HEK293 (cell line): Measurements from ENCODE around the gene ALOX15B.
A peak's percentile ranks its signal among the peaks of the same experiment; 100 is the strongest.

Source experiments
- CTCF ChIA-PET: fragments of 350-600 bp; formaldehyde crosslinking; extraction: SDS; loops from one replicate; lab custom pipeline; 2021; ENCODE audit warnings: antibody characterized with exemption; lab: Yijun Ruan, JAX
- POLR2A ChIA-PET: fragments of 300-600 bp; formaldehyde crosslinking; extraction: SDS; loops from one replicate; lab custom pipeline; 2020; ENCODE audit warnings: antibody characterized with exemption, inconsistent platforms; lab: Yijun Ruan, JAX
- H3K27ac ChIP-seq: fragments of 200-500 bp; sonication (Bioruptor generic); 2 replicates; pipeline ENCODE4 v1.5.1; 2014; ENCODE audit warnings: low read depth, low read length, control low read depth, inconsistent platforms; ENCODE audit errors: extremely low read depth
- H3K36me3 ChIP-seq, 2 experiments: fragments of 200-500 bp in 1 of 2; sonication (Bioruptor generic) in 1 of 2; 1 replicate in 1 of 2; 2 replicates in 1 of 2; pipeline ENCODE4 v1.5.1; 2014 to 2017; ENCODE audit warnings: inconsistent platforms in 2 of 2, low read length in 2 of 2; ENCODE audit not compliant: control insufficient read depth in 2 of 2, insufficient read depth in 1 of 2
- H3K4me1 ChIP-seq: fragments of 200-500 bp; sonication (Bioruptor generic); 2 replicates; pipeline ENCODE4 v1.5.1; 2014; ENCODE audit warnings: mild to moderate bottlenecking, low read length, inconsistent platforms; ENCODE audit not compliant: control insufficient read depth, insufficient read depth
- H3K4me3 ChIP-seq: 2 replicates; pipeline ENCODE4 v1.5.1; 2011; ENCODE audit warnings: low read depth, mild to moderate bottlenecking, control low read depth, low read length, moderate library complexity
- H3K9me3 ChIP-seq: fragments of 200-500 bp; sonication (Bioruptor generic); 2 replicates; pipeline ENCODE4 v1.5.1; 2014; ENCODE audit warnings: low read depth, low read length, inconsistent platforms; ENCODE audit not compliant: control insufficient read depth, insufficient read depth
- SALL2 ChIP-seq: fragments of 450-650 bp; formaldehyde crosslinking; IDR thresholded peaks from 2 replicates; pipeline ENCODE4 v1.5.0; 2017; ENCODE audit warnings: missing biosample characterization, mild to moderate bottlenecking, missing genetic modification characterization, borderline replicate concordance
- ZBTB21 ChIP-seq: fragments of 450-650 bp; formaldehyde crosslinking; IDR thresholded peaks from 2 replicates; pipeline ENCODE4 v1.5.1; 2017; ENCODE audit warnings: missing biosample characterization, missing genetic modification characterization
- ZNF19 ChIP-seq: fragments of 450-650 bp; formaldehyde crosslinking; IDR thresholded peaks from 2 replicates; pipeline ENCODE4; 2016; ENCODE audit warnings: missing biosample characterization, missing genetic modification characterization, low read depth
- ZNF23 ChIP-seq: fragments of 450-650 bp; formaldehyde crosslinking; IDR thresholded peaks from 2 replicates; pipeline ENCODE4 v1.5.1; 2016; ENCODE audit warnings: missing biosample characterization, missing genetic modification characterization, borderline replicate concordance
- ZNF449 ChIP-seq: fragments of 450-650 bp; formaldehyde crosslinking; IDR thresholded peaks from 2 replicates; pipeline ENCODE4 v1.5.1; 2017; ENCODE audit warnings: missing biosample characterization, mild to moderate bottlenecking, missing genetic modification characterization, moderate library complexity
- ZNF600 ChIP-seq: fragments of 450-650 bp; formaldehyde crosslinking; IDR thresholded peaks from 2 replicates; pipeline ENCODE4 v1.5.1; 2016; ENCODE audit warnings: missing biosample characterization, missing genetic modification characterization
- ZNF629 ChIP-seq: fragments of 450-650 bp; formaldehyde crosslinking; IDR thresholded peaks from 2 replicates; pipeline ENCODE4 v1.5.1; 2017; ENCODE audit warnings: missing biosample characterization, missing genetic modification characterization
- ZNF692 ChIP-seq: fragments of 450-650 bp; formaldehyde crosslinking; IDR thresholded peaks from 2 replicates; pipeline ENCODE4 v1.5.1; 2016; ENCODE audit warnings: missing biosample characterization, missing genetic modification characterization
- ZNF701 ChIP-seq: fragments of 450-650 bp; formaldehyde crosslinking; IDR thresholded peaks from 2 replicates; pipeline ENCODE4 v1.5.1; 2016; ENCODE audit warnings: missing biosample characterization, missing genetic modification characterization
- ZNF837 ChIP-seq: fragments of 450-650 bp; formaldehyde crosslinking; IDR thresholded peaks from 2 replicates; pipeline ENCODE4 v1.5.1; 2016; ENCODE audit warnings: missing biosample characterization, missing genetic modification characterization
- ZSCAN4 ChIP-seq: fragments of 450-650 bp; formaldehyde crosslinking; IDR thresholded peaks from 2 replicates; pipeline ENCODE4 v1.5.1; 2017; ENCODE audit warnings: missing biosample characterization, missing genetic modification characterization
- TF ChIP-seq, protein P1 (sequence below): fragments of 450-650 bp; formaldehyde crosslinking; IDR thresholded peaks from 2 replicates; pipeline ENCODE4 v1.5.1; 2016; ENCODE audit warnings: missing biosample characterization, missing genetic modification characterization
- TF ChIP-seq, protein P2 (sequence below): fragments of 450-650 bp; formaldehyde crosslinking; conservative IDR thresholded peaks from 2 replicates; pipeline ENCODE4 v1.5.1; 2016; ENCODE audit warnings: low read depth, missing biosample characterization, missing genetic modification characterization
- TF ChIP-seq, protein P3 (sequence below): fragments of 450-650 bp; formaldehyde crosslinking; IDR thresholded peaks from 2 replicates; pipeline ENCODE4 v1.5.1; 2017; ENCODE audit warnings: missing biosample characterization, missing genetic modification characterization
- TF ChIP-seq, protein P4 (sequence below): fragments of 450-650 bp; formaldehyde crosslinking; IDR thresholded peaks from 2 replicates; pipeline ENCODE4 v1.5.1; 2016; ENCODE audit warnings: missing biosample characterization, missing genetic modification characterization, low read depth
- TF ChIP-seq, protein P5 (sequence below): fragments of 450-650 bp; formaldehyde crosslinking; IDR thresholded peaks from 2 replicates; pipeline ENCODE4 v1.5.1; 2017; ENCODE audit warnings: missing biosample characterization, missing genetic modification characterization
- TF ChIP-seq, protein P6 (sequence below): fragments of 450-650 bp; formaldehyde crosslinking; IDR thresholded peaks from 2 replicates; pipeline ENCODE4 v1.5.1; 2016; ENCODE audit warnings: missing biosample characterization, missing genetic modification characterization

Gene ALOX15B

DNA sequence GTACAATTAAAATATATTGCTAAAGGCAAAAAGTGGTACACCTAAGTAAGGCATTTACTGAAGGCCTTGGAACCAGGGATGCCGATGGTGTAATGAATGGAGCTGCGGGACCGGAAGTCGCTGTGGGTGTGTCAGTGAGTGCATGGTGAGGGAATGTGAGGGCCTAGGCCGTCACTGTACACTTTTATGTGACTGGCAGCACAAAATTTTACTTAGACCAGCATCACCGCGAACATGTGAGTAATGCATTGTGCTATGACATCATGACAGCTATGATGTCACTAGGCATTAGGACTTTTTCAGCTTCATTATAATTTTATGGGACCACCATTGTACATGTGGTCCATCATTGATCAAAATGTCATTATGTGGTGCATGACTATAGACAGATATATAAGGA, 14.7 kb downstream of the ALOX15B start:
- TF ChIP-seq ZNF701 (tag by site-specific recombination) (no peak), ZSCAN4 (no peak), ZNF629 (tag by site-specific recombination) (peak; percentile 90), ZNF692 (tag by site-specific recombination) (no peak), ZNF837 (tag by site-specific recombination) (no peak), ZNF23 (tag by site-specific recombination) (no peak), ZNF19 (tag by site-specific recombination) (no peak), ZBTB21 (peak; percentile 88)
- TF ChIP-seq, protein P1, sequence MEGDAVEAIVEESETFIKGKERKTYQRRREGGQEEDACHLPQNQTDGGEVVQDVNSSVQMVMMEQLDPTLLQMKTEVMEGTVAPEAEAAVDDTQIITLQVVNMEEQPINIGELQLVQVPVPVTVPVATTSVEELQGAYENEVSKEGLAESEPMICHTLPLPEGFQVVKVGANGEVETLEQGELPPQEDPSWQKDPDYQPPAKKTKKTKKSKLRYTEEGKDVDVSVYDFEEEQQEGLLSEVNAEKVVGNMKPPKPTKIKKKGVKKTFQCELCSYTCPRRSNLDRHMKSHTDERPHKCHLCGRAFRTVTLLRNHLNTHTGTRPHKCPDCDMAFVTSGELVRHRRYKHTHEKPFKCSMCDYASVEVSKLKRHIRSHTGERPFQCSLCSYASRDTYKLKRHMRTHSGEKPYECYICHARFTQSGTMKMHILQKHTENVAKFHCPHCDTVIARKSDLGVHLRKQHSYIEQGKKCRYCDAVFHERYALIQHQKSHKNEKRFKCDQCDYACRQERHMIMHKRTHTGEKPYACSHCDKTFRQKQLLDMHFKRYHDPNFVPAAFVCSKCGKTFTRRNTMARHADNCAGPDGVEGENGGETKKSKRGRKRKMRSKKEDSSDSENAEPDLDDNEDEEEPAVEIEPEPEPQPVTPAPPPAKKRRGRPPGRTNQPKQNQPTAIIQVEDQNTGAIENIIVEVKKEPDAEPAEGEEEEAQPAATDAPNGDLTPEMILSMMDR (tag by site-specific recombination): no peak
- TF ChIP-seq, protein P2, sequence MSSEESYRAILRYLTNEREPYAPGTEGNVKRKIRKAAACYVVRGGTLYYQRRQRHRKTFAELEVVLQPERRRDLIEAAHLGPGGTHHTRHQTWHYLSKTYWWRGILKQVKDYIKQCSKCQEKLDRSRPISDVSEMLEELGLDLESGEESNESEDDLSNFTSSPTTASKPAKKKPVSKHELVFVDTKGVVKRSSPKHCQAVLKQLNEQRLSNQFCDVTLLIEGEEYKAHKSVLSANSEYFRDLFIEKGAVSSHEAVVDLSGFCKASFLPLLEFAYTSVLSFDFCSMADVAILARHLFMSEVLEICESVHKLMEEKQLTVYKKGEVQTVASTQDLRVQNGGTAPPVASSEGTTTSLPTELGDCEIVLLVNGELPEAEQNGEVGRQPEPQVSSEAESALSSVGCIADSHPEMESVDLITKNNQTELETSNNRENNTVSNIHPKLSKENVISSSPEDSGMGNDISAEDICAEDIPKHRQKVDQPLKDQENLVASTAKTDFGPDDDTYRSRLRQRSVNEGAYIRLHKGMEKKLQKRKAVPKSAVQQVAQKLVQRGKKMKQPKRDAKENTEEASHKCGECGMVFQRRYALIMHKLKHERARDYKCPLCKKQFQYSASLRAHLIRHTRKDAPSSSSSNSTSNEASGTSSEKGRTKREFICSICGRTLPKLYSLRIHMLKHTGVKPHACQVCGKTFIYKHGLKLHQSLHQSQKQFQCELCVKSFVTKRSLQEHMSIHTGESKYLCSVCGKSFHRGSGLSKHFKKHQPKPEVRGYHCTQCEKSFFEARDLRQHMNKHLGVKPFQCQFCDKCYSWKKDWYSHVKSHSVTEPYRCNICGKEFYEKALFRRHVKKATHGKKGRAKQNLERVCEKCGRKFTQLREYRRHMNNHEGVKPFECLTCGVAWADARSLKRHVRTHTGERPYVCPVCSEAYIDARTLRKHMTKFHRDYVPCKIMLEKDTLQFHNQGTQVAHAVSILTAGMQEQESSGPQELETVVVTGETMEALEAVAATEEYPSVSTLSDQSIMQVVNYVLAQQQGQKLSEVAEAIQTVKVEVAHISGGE (tag by site-specific recombination): no peak
- TF ChIP-seq, protein P3, sequence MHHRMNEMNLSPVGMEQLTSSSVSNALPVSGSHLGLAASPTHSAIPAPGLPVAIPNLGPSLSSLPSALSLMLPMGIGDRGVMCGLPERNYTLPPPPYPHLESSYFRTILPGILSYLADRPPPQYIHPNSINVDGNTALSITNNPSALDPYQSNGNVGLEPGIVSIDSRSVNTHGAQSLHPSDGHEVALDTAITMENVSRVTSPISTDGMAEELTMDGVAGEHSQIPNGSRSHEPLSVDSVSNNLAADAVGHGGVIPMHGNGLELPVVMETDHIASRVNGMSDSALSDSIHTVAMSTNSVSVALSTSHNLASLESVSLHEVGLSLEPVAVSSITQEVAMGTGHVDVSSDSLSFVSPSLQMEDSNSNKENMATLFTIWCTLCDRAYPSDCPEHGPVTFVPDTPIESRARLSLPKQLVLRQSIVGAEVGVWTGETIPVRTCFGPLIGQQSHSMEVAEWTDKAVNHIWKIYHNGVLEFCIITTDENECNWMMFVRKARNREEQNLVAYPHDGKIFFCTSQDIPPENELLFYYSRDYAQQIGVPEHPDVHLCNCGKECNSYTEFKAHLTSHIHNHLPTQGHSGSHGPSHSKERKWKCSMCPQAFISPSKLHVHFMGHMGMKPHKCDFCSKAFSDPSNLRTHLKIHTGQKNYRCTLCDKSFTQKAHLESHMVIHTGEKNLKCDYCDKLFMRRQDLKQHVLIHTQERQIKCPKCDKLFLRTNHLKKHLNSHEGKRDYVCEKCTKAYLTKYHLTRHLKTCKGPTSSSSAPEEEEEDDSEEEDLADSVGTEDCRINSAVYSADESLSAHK: no peak
- TF ChIP-seq, protein P4, sequence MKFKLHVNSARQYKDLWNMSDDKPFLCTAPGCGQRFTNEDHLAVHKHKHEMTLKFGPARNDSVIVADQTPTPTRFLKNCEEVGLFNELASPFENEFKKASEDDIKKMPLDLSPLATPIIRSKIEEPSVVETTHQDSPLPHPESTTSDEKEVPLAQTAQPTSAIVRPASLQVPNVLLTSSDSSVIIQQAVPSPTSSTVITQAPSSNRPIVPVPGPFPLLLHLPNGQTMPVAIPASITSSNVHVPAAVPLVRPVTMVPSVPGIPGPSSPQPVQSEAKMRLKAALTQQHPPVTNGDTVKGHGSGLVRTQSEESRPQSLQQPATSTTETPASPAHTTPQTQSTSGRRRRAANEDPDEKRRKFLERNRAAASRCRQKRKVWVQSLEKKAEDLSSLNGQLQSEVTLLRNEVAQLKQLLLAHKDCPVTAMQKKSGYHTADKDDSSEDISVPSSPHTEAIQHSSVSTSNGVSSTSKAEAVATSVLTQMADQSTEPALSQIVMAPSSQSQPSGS: peak; percentile 65
- Histone ChIP-seq H3K4me1 (no peaks in the 10 kb centered on the region), H3K27ac (no peak overlapping the region), H3K9me3 (no peaks in the 10 kb centered on the region), H3K4me3 (no peak overlapping the region), H3K36me3 (no peaks in the 10 kb centered on the region)
- ChIA-PET CTCF (interaction anchor here (0.5 to 1.8 kb wide), 4 partner anchors 12 to 172 kb away, joined by 3 to 11 read pairs (median 4); no protein-coding TSS in a partner anchor), POLR2A (no interaction called here)

- ChIA-PET CTCF (interaction anchor here (0.6 to 7.9 kb wide), 19 partner anchors 9 to 1913 kb away, joined by 3 to 214 read pairs (median 18); partner anchors contain the start of genes ALOXE3 and RNF227), POLR2A (interaction anchor here (0.5 to 1.0 kb wide), 3 partner anchors 22 to 311 kb away, joined by 3 to 4 read pairs (median 3); no protein-coding TSS in a partner anchor)
- Histone ChIP-seq H3K9me3 (no peaks in the 10 kb centered on the region), H3K36me3 (no peaks in the 10 kb centered on the region), H3K4me1 (no peaks in the 10 kb centered on the region), H3K27ac (no peak overlapping the region), H3K4me3 (no peak overlapping the region)
- TF ChIP-seq ZNF449 (no peak), ZNF600 (tag by site-specific recombination) (no peak), SALL2 (no peak)
- TF ChIP-seq, protein P5, sequence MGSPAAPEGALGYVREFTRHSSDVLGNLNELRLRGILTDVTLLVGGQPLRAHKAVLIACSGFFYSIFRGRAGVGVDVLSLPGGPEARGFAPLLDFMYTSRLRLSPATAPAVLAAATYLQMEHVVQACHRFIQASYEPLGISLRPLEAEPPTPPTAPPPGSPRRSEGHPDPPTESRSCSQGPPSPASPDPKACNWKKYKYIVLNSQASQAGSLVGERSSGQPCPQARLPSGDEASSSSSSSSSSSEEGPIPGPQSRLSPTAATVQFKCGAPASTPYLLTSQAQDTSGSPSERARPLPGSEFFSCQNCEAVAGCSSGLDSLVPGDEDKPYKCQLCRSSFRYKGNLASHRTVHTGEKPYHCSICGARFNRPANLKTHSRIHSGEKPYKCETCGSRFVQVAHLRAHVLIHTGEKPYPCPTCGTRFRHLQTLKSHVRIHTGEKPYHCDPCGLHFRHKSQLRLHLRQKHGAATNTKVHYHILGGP (tag by site-specific recombination): no peak
- TF ChIP-seq, protein P6, sequence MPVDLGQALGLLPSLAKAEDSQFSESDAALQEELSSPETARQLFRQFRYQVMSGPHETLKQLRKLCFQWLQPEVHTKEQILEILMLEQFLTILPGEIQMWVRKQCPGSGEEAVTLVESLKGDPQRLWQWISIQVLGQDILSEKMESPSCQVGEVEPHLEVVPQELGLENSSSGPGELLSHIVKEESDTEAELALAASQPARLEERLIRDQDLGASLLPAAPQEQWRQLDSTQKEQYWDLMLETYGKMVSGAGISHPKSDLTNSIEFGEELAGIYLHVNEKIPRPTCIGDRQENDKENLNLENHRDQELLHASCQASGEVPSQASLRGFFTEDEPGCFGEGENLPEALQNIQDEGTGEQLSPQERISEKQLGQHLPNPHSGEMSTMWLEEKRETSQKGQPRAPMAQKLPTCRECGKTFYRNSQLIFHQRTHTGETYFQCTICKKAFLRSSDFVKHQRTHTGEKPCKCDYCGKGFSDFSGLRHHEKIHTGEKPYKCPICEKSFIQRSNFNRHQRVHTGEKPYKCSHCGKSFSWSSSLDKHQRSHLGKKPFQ (tag by site-specific recombination): no peak
These were observed 17.0 kb downstream of the ALOX15B start for GRCh38 chr17:8055851-8056231.
